ENCODE measurements around the gene ASTN2.

GRCh38 chr9:117317192-117317591 lies 97.7 kb downstream of the ASTN2 start:
- TF ChIP-seq CTCF (conservative IDR thresholded peaks at IDR 0.05; ENCODE audit: low read depth in 2 of 2) (no peak), REST (IDR thresholded peaks at IDR 0.05; ENCODE audit: unreplicated experiment) (no peak), POLR2AphosphoS5 (IDR thresholded peaks at IDR 0.05; ENCODE audit: low read depth) (no peak), EZH2phosphoT487 (IDR thresholded peaks at IDR 0.05; ENCODE audit: unreplicated experiment) (no peak), EZH2 (IDR thresholded peaks at IDR 0.05; ENCODE audit: low read depth, unreplicated experiment) (no peak), CREB1 (CRISPR knock-in tag; IDR thresholded peaks at IDR 0.05; ENCODE audit: low read depth) (no peak), NANOG (IDR thresholded peaks at IDR 0.05; ENCODE audit: borderline replicate concordance) (no peak), ZNF331 (CRISPR knock-in tag; IDR thresholded peaks at IDR 0.05; ENCODE audit: low read depth) (no peak), ZNF462 (CRISPR knock-in tag; IDR thresholded peaks at IDR 0.05) (no peak), JUNB (IDR thresholded peaks at IDR 0.05; ENCODE audit: unreplicated experiment) (no peak), STAT1 (IDR thresholded peaks at IDR 0.05; ENCODE audit: unreplicated experiment) (no peak)

All from GM23338 (cell line).